DMS114 treated with DMSO at 0.1 percent for 48 hours (cell line): Measurements from ENCODE around the gene IL17RD.

ENCODE experiments used
- DNase-seq: peaks from one replicate; lab custom pipeline; 2025; ENCODE audit not compliant: unreplicated experiment; lab: John Stamatoyannopoulos, UW

IL17RD gene

GRCh38 chr3:57164657-57165573, at the start of gene IL17RD:
Gene IL17RD (minus strand): TSS chr3:57165353. CDS start chr3:57165286, 67 bp downstream.
- DNase-seq = peak; percentile 49

GRCh38 chr3:57206423-57206822, 41.3 kb upstream of the IL17RD start:
- no peak for DNase-seq

GRCh38 chr3:57199895-57200297, 34.7 kb upstream of the IL17RD start, which contains the start of gene HESX1:
Gene HESX1 (minus strand): TSS chr3:57199978. CDS start chr3:57199918, 60 bp downstream.
- no peak for DNase-seq

- DNase-seq = no peak
Measured at GRCh38 chr3:57194641-57195040, 29.5 kb upstream of the IL17RD start.

GRCh38 chr3:57192028-57192427, 26.9 kb upstream of the IL17RD start:
- no peak for DNase-seq

- DNase-seq = no peak
Measured at GRCh38 chr3:57184526-57184925, 19.4 kb upstream of the IL17RD start.

- peak; percentile 28 for DNase-seq
Measured at GRCh38 chr3:57179580-57180410, 14.6 kb upstream of the IL17RD start.

GRCh38 chr3:57176045-57176444, 10.9 kb upstream of the IL17RD start:
- no peak for DNase-seq

GRCh38 chr3:57173687-57174086, 8.5 kb upstream of the IL17RD start:
- no peak for DNase-seq

GRCh38 chr3:57170946-57171345, 5.8 kb upstream of the IL17RD start:
- no peak for DNase-seq

GRCh38 chr3:57169872-57170623, 4.9 kb upstream of the IL17RD start:
- peak; percentile 59 for DNase-seq

- no peak for DNase-seq
Measured at GRCh38 chr3:57169108-57169507, 4.0 kb upstream of the IL17RD start.

- no peak for DNase-seq
Measured at GRCh38 chr3:57168151-57168550, 3.0 kb upstream of the IL17RD start.

GRCh38 chr3:57166660-57167059, 1.5 kb upstream of the IL17RD start:
- DNase-seq = no peak

- no peak for DNase-seq
Measured at GRCh38 chr3:57165641-57166040, 488 bp upstream of the IL17RD start.

GRCh38 chr3:57164217-57164656, 916 bp downstream of the IL17RD start:
- no peak for DNase-seq

GRCh38 chr3:57163751-57164150, 1.4 kb downstream of the IL17RD start:
- no peak for DNase-seq

- DNase-seq = no peak
Measured at GRCh38 chr3:57161915-57162314, 3.2 kb downstream of the IL17RD start.

- no peak for DNase-seq
Measured at GRCh38 chr3:57160765-57161538, 4.2 kb downstream of the IL17RD start.

GRCh38 chr3:57160076-57160764, 4.9 kb downstream of the IL17RD start:
- DNase-seq = no peak
